ENCODE results near the gene DHCR24.

The DHCR24 gene

GRCh38 chr1:54842206-54842915 is 44.6 kb downstream of the DHCR24 start:
- no peak for DNase-seq

GRCh38 chr1:54839824-54840223 is 47.2 kb downstream of the DHCR24 start:
- no peak for DNase-seq

- DNase-seq, result no peak
Measured at GRCh38 chr1:54838565-54839180, 48.3 kb downstream of the DHCR24 start.

GRCh38 chr1:54837002-54837853 is 49.8 kb downstream of the DHCR24 start:
- no peak for DNase-seq

GRCh38 chr1:54836594-54836993 is 50.4 kb downstream of the DHCR24 start:
- no peak for DNase-seq

GRCh38 chr1:54835970-54836369 is 51.0 kb downstream of the DHCR24 start:
- DNase-seq, result no peak

GRCh38 chr1:54835131-54835898 is 51.7 kb downstream of the DHCR24 start:
- DNase-seq, result no peak

GRCh38 chr1:54834007-54834541 is 52.9 kb downstream of the DHCR24 start:
- DNase-seq, result no peak

GRCh38 chr1:54833121-54833520 is 53.9 kb downstream of the DHCR24 start:
- DNase-seq, result no peak

- DNase-seq, result no peak
Measured at GRCh38 chr1:54826226-54826816, 60.7 kb downstream of the DHCR24 start.

GRCh38 chr1:54825696-54826095 is 61.3 kb downstream of the DHCR24 start:
- DNase-seq, result no peak

GRCh38 chr1:54823670-54824069 is 63.3 kb downstream of the DHCR24 start:
- no peak for DNase-seq

- DNase-seq, result no peak
Measured at GRCh38 chr1:54819733-54820132, 67.3 kb downstream of the DHCR24 start.

- no peak for DNase-seq
Measured at GRCh38 chr1:54819195-54819536, 67.8 kb downstream of the DHCR24 start.

GRCh38 chr1:54818461-54819194 is 68.4 kb downstream of the DHCR24 start:
- no peak for DNase-seq

GRCh38 chr1:54816951-54817350 is 70.0 kb downstream of the DHCR24 start:
- DNase-seq, result no peak

- no peak for DNase-seq
Measured at GRCh38 chr1:54816130-54816529, 70.9 kb downstream of the DHCR24 start.

GRCh38 chr1:54815086-54815876 is 71.7 kb downstream of the DHCR24 start:
- DNase-seq, result no peak

- no peak for DNase-seq
Measured at GRCh38 chr1:54814571-54814970, 72.4 kb downstream of the DHCR24 start.

GRCh38 chr1:54814126-54814498 is 72.9 kb downstream of the DHCR24 start:
- no peak for DNase-seq
